ENCODE measurements around the gene ZNF765. TPM values are rescaled to one million over a fixed set of nuclear protein-coding genes. Genes with fewer than 3 reads are reported as not detected.

Gene ZNF765
- 6.8 and 9.0 TPM in 2 replicates for total RNA-seq

DNA sequence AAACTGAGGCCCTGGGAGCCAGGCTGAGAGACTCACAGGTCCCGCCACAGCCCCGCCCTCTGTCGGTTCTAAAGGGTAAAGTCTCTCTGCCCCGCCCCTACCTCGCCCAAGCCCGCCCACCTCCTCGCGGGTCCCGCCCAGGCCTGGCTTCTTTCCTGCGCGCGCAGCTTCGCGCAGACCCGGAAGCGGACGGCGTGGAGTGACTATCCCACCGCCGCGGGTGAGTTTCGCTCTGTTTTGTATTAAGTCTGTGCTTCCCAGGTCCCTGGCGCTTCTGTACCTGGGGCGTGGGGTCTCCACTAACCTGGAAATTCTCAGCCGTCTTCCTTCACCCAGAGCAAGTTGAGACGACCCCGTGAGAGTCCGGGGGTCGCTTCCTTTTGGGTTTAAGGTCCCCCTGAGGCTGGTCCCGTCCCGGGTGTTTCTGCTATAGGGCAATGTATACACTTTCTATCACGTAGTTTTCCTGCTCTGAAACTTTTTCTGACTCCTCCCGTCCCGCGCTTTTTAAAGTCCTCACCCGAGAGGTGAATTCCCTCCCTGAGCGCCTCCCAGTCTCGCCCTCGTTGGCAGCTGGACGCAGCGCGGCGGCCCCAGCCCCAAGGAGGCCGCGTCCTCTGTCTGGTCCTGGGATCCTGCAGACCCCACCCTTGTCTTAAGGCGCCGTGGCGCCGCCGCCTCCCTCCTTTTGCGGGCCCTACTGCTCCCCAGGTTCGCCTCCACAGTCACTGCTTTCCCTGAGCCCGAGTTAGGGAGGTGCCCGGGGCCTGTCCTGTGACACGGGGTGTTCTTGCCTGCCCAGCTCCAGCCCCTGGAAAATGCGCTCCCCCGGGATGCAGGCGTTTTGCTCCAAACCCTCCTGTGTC is at the start of gene ZNF765:
ZNF765 (plus strand) TSS at position 176 of the 866 bp plus-strand sequence. CDS start 2,867 bp downstream, outside the sequence.

GRCh38 chr19:53365134-53365898 is 29.6 kb upstream of the ZNF765 start, which contains the start of gene ZNF525:
ZNF525 (plus strand) TSS chr19:53365705; CDS start chr19:53372282, 6,577 bp downstream.

GRCh38 chr19:53431399-53432087 is 36.6 kb downstream of the ZNF765 start, which contains the start of gene ZNF761:
ZNF761 (plus strand) TSS chr19:53431984; CDS start chr19:53447269, 15,285 bp downstream.

DNA sequence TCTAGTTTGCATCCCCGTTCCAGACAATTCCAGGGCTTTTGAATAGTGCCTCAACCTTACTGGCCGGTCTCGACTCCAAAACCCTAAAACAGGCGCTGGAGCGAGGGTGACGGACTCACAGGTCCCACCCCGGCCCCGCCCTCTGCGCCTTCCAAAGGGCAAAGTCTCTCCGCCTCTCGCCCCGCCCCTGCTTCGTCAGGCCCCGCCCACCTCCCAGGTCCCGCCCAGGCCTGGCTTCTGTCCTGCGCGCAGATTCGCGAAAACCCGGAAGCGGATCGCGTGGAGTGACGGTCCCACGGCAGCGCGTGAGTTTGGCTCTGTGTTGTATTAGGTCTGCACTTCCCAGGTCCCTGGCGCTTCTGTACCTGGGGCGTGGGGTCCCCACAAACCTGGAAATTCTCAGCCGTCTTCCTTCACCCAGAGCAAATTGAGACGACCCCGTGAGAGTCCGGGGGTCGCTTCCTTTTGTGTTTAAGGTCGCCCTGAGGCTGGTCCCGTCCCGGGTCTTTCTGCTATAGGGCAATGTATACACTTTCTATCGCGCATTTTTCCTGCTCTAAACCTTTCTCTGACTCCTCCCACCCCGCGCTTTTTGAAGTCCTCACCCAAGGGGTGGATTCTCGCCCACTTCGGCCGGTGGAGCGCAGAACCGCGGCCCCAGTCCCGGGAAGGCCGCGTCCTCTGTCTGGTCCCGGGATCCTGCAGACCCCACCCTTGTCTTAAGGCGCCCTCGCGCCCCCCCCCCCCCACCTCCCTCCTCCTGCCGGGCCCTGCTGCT is 72.7 kb downstream of the ZNF765 start, which contains the start of gene ZNF813:
ZNF813 (plus strand) TSS at position 249 of the 778 bp plus-strand sequence. CDS start 16,090 bp downstream, outside the sequence.

Other genes with a start within 250 kb of the ZNF765 start
- 10.1 and 10.6 TPM in 2 replicates for gene ZNF347, start 236.1 kb upstream of the ZNF765 start, total RNA-seq
- 1.7 and 6.7 TPM in 2 replicates for gene ZNF665, start 201.8 kb upstream of the ZNF765 start, total RNA-seq
- 11.7 and 15.5 TPM in 2 replicates for gene ZNF677, start 140.3 kb upstream of the ZNF765 start, total RNA-seq
- gene VN1R2, start 136.9 kb upstream of the ZNF765 start, total RNA-seq, result not detected in 2 replicates
- not detected in 2 replicates for gene VN1R4, start 127.4 kb upstream of the ZNF765 start, total RNA-seq
- 5.1 and 6.3 TPM in 2 replicates for gene ZNF845, start 61.4 kb upstream of the ZNF765 start, total RNA-seq
- 3.3 and 4.2 TPM in 2 replicates for gene ZNF525, start 29.4 kb upstream of the ZNF765 start, total RNA-seq
- 7.0 TPM in 2 replicates for gene ZNF761, start 36.8 kb downstream of the ZNF765 start, total RNA-seq
- gene ZNF813, start 72.6 kb downstream of the ZNF765 start, total RNA-seq, result 1.9 and 3.8 TPM in 2 replicates
- gene ZNF331, start 143.0 kb downstream of the ZNF765 start, total RNA-seq, result 3.6 and 5.5 TPM in 2 replicates
- gene DPRX, start 236.8 kb downstream of the ZNF765 start, total RNA-seq, result not detected in 2 replicates